ENCODE measurements around the gene THEMIS2. TPM values are rescaled to one million over a fixed set of nuclear protein-coding genes. Genes with fewer than 3 reads are reported as not detected.

The THEMIS2 gene
- total and polyA plus RNA-seq, 9 of the 15 experiments (the other 6 are each of a cell fraction or from before 2014, with no cell fraction given): 2.3 to 12.7 (median 8.0) TPM

GRCh38 chr1:27823784-27824183, 48.6 kb upstream of the THEMIS2 start:
- CTCF ChIA-PET (ENCODE audit: low intra/inter-chr PET ratio): no interaction called here
- in situ Hi-C loops (cut with MboI): no loop called here
- BruUV-seq (replicated peaks): TSS peak; percentile 49
- Histone ChIP-seq H3K4me1 (replicated peaks in 1 of 2; ENCODE audit: control insufficient read depth in 2 of 2, insufficient read depth in 2 of 2, low read length in 2 of 2) (no peaks in the 10 kb centered on the region), H2AFZ (ENCODE audit: low read depth, low read length) (no peak overlapping the region), H3K9ac (ENCODE audit: insufficient read depth in 1 of 2, low read depth in 2 of 2, low read length in 2 of 2) (no peak overlapping the region), H3K36me3 (ENCODE audit: control insufficient read depth, insufficient read depth, low read length) (peaks cover 19% of the 10 kb centered on the region; the same call in 1 of the 3 replicates), H3K9me3 (replicated peaks; ENCODE audit: control insufficient read depth, insufficient read depth, low read depth, low read length) (no peaks in the 10 kb centered on the region), H3K4me3 (no peak overlapping the region), H4K20me1 (replicated peaks; ENCODE audit: control insufficient read depth, insufficient read depth, low read length) (no peaks in the 10 kb centered on the region), H3K27me3 (ENCODE audit: control insufficient read depth in 2 of 2, insufficient read depth in 2 of 2, low read length in 2 of 2) (no peaks in the 10 kb centered on the region), H3K9me1 (ENCODE audit: control insufficient read depth, insufficient read depth, low read length) (no peaks in the 10 kb centered on the region), H3K79me2 (ENCODE audit: control insufficient read depth, insufficient read depth, low read length) (no peaks in the 10 kb centered on the region), H3K27ac (ENCODE audit: extremely low read depth, low read depth, low read length) (no peak overlapping the region), H3K4me2 (ENCODE audit: insufficient read depth, low read length) (no peak overlapping the region)
- peak; percentile 28 for TF ChIP-seq RBM25 (IDR thresholded peaks at IDR 0.05; ENCODE audit: low read depth, low read length, severe bottlenecking)
- peak; percentile 88 for TF ChIP-seq ZNF121 (CRISPR knock-in tag; conservative IDR thresholded peaks at IDR 0.05)
- no peak for TF ChIP-seq ZNF511 (CRISPR knock-in tag; IDR thresholded peaks at IDR 0.05)
- no peak for TF ChIP-seq RBFOX2 (IDR thresholded peaks at IDR 0.05; ENCODE audit: low read depth, low read length)
- FAIRE-seq (no peak), ATAC-seq (no peak), DNase-seq (ENCODE audit: extremely low read depth in 1 of 4, low spot score in 3 of 4) (no peak)
- intact Hi-C loops (cut with micrococcal nuclease): no loop called here
- POLR2A ChIA-PET: interaction anchor here (1.2 kb wide), 1 partner anchor 17 kb away, joined by 3 read pairs; no protein-coding TSS in a partner anchor
- 92% methylated on average over 4 of the region's 4 CpGs for WGBS (ENCODE audit: insufficient coverage, low coverage, missing lambda C conversion rate)

DNA sequence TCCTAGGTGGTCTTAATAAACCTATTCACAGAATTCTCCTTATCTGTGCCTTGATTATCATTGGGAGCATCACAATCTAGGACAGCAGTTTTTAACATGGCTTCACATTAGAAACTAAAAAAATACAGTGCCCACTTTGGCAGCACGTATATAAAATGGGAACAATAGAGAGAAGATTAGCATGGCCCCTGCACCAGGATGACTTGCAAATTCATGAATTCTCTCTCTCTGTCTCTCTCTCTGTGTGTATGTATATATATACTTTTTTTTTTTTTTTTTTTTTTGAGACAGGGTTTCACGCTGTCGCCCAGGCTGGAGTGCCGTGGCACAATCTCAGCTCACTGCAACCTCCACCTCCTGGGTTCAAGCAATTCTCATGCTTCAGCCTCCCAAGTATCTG, 47.9 kb upstream of the THEMIS2 start:
- H3K27ac ChIP-seq (ENCODE audit: extremely low read depth, low read depth, low read length): no peak overlapping the region
- intact Hi-C loops (cut with micrococcal nuclease) (no loop called here), in situ Hi-C loops (cut with MboI) (no loop called here)
- no peak overlapping the region for H3K4me2 ChIP-seq (ENCODE audit: insufficient read depth, low read length)
- BruUV-seq (replicated peaks): no TSS peak
- peaks cover 15% of the 10 kb centered on the region; the same call in 1 of the 3 replicates for H3K36me3 ChIP-seq (ENCODE audit: control insufficient read depth, insufficient read depth, low read length)
- WGBS (ENCODE audit: insufficient coverage, low coverage, missing lambda C conversion rate): 86% methylated on average over 1 of the region's 4 CpGs
- no peak overlapping the region for H3K9ac ChIP-seq (ENCODE audit: insufficient read depth in 1 of 2, low read depth in 2 of 2, low read length in 2 of 2)
- H3K9me1 ChIP-seq (ENCODE audit: control insufficient read depth, insufficient read depth, low read length): no peaks in the 10 kb centered on the region
- H3K9me3 ChIP-seq (replicated peaks; ENCODE audit: control insufficient read depth, insufficient read depth, low read depth, low read length): no peaks in the 10 kb centered on the region
- peaks cover 0 to 3% of the 10 kb centered on the region in 2 experiments; a peak in 1 of 5 replicates for H3K4me1 ChIP-seq (replicated peaks in 1 of 2; ENCODE audit: control insufficient read depth in 2 of 2, insufficient read depth in 2 of 2, low read length in 2 of 2)
- no peaks in the 10 kb centered on the region for H3K27me3 ChIP-seq (ENCODE audit: control insufficient read depth in 2 of 2, insufficient read depth in 2 of 2, low read length in 2 of 2)
- no peaks in the 10 kb centered on the region for H4K20me1 ChIP-seq (replicated peaks; ENCODE audit: control insufficient read depth, insufficient read depth, low read length)
- H3K79me2 ChIP-seq (ENCODE audit: control insufficient read depth, insufficient read depth, low read length): no peaks in the 10 kb centered on the region
- ATAC-seq: no peak
- no peak overlapping the region for H2AFZ ChIP-seq (ENCODE audit: low read depth, low read length)
- H3K4me3 ChIP-seq: no peak overlapping the region
- POLR2A ChIA-PET: interaction anchor here (1.2 kb wide), 1 partner anchor 17 kb away, joined by 3 read pairs; no protein-coding TSS in a partner anchor
- CTCF ChIA-PET (ENCODE audit: low intra/inter-chr PET ratio): no interaction called here
- no peak for DNase-seq (ENCODE audit: extremely low read depth in 1 of 4, low spot score in 3 of 4)
- no peak for FAIRE-seq
- no peak for TF ChIP-seq VEZF1 (CRISPR knock-in tag; IDR thresholded peaks at IDR 0.05)
- TF ChIP-seq ZFPM2 (CRISPR knock-in tag; IDR thresholded peaks at IDR 0.05): no peak
- TF ChIP-seq NR0B1 (IDR thresholded peaks at IDR 0.05; ENCODE audit: partially characterized antibody): no peak
- no peak for TF ChIP-seq ATF7 (IDR thresholded peaks at IDR 0.05)
- peak; percentile 50 for TF ChIP-seq MAFG (tag; conservative IDR thresholded peaks at IDR 0.05)
- no peak for TF ChIP-seq MTA1 (IDR thresholded peaks at IDR 0.05; ENCODE audit: borderline replicate concordance)
- TF ChIP-seq ZFP36 (IDR thresholded peaks at IDR 0.05; ENCODE audit: low read depth, low read length, partially characterized antibody): no peak
- no peak for TF ChIP-seq ZNF586 (CRISPR knock-in tag; conservative IDR thresholded peaks at IDR 0.05)
